Measurements from ENCODE around the gene JOSD1. TPM values are rescaled to one million over a fixed set of nuclear protein-coding genes. Genes with fewer than 3 reads are reported as not detected.

The JOSD1 gene
- polyA plus RNA-seq, 10 donors: 31.9 to 42.5 (median 37.8) TPM

GRCh38 chr22:38734421-38735100, 33.8 kb upstream of the JOSD1 start:
- no peak for DNase-seq

DNA sequence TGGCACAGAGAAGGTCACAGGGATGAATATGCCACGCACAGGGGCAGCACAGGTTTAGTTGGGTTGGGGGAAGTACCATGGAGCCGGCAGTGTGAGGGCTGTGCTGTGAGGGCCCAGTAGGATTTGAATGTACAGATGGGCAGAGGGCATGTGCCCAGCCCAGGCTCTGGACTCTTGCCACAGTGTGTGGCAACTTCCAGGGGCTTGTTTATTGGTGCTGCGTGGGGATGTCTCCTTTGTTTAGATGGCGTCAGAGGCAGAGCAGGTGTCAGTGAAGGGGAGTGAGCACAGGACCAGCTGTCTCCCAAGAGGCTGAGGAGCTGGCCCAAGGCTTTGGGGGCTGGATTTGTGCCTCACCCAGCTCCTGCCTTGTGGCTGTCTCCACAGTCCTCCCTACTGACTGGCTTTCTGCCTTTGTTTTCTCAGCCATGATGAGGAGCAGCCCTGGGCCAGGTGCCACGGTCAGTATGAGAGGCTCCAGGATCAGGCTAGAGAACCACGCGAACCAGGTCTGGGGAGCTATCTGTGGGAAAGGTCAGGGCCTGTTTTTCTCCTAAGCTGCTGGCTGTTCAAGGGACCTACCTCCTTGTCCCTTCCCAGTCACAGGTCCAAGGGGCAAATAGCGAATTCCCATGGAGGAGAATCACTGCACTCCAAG, 33.1 kb upstream of the JOSD1 start:
- peak; percentile 57 to 66 (median 58) for DNase-seq

- DNase-seq: peak in 2 of 3 donors; percentile 31 to 56
Measured at GRCh38 chr22:38733329-38733723, 32.6 kb upstream of the JOSD1 start.

DNA sequence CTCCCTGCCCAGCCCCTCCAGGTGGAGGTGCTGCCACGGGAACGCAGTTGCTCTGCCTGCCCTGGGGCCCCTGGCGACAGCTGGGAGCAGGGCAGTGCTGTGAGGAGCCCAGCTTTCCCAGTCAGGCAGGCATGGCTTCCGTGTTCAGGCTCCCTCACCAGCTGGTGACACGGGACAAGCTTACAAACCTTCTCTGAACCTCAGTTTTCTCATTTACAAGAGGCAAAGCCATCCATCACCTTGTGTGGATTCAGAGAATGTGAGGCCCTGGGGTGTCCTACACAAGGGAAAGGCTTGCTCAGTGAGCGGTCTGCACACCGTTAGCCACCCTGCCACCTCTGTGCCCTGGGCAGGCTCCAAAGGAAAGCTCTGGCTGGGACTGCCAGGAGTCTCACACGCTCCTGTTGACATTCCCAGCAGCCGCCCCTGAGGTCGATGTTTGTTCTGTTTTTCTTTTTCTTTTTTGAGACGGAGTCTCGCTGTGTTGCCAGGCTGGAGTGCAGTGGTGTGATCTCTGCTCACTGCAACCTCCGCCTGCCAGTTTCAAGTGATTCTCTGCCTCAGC, 31.6 kb upstream of the JOSD1 start:
- no peak for DNase-seq

DNA sequence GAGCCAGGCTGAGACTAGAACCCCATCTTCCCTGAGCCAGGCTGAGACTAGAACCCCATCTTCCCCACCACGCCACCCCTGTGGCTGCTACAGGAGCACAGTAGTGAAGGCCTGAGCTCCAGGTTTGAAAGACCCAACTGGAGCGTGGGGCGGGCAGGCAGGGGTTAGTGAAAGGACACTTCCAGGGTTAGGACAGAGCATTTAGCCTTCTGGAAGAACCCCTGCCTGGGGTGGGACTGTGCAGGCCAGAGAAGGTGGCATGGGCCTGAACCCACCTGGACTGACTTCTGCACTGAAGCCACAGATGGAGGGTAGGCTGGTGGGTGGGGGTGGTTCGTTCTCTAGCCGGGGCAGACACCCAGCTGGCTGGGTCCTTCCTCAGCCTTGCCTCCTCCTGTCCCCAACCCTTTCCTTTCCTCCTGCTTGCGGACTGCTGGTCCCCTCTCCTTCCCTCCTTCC, 31.0 kb upstream of the JOSD1 start:
- no peak for DNase-seq

GRCh38 chr22:38730411-38730871, 29.7 kb upstream of the JOSD1 start:
- no peak for DNase-seq

DNA sequence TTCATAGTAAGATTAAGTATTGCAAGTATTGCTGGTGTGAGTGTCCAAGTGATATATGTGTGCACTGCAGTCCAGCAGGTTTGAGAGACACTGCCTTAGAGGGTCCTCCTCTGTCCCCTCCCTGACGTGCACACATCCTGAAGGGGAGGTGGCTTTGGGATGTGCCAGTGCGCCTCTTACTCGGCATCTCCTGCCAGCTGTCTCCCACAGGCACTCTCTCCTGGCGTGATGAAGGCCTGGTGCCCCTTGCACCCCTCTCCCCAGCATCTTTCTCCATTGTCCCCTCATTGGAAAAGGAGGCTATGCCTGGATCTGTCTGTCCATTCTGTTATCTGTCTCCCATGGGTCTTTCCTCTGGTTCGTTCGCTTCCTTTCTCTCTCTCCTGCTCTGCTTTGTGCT, 29.2 kb upstream of the JOSD1 start:
- no peak for DNase-seq

DNA sequence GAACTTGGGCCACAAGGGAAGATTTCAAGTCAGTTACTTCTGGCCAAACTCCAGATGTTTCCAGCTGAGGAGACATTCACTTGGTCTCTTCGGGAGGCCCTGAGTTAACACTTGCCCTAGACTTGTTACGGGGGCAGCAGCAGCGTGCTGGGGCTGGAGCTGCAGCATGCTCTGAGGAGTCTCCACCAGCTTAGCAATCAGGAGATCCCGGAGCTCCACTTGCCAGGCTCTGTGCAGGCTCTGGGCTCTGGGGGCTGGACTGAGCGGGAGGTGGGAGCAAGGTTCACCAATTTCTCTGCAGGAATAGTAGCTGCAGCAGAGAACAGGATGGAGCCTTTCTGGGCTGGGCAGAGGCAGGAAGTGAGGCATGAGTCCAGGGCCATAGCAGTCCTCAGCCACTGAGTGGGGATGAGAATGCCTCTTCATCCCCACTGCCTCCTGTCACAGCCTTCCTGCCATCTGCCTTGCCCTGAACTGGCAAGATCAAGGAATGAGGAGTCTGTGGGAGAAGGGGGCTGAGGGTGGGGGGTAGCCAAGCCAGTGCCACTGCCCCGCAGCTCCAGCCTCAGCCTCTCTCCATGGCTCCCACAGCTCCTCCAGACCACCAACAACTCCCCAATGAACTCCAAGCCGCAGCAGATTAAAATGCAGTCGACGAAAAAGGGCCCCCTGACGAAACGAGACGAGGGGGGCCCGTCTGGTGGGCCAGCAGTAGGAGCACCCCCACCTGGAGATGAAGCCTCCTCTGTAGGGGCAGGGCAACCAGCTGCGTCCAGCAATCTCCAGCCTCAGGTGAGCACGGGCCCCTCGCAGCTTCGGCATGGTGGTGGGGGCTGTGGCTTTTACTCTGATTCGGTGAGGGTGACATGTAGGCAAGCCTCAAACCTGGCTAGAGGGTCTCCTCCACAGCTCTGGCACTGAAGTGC, 28.4 kb upstream of the JOSD1 start:
- peak in 1 of 3 donors; percentile 20 for DNase-seq

DNA sequence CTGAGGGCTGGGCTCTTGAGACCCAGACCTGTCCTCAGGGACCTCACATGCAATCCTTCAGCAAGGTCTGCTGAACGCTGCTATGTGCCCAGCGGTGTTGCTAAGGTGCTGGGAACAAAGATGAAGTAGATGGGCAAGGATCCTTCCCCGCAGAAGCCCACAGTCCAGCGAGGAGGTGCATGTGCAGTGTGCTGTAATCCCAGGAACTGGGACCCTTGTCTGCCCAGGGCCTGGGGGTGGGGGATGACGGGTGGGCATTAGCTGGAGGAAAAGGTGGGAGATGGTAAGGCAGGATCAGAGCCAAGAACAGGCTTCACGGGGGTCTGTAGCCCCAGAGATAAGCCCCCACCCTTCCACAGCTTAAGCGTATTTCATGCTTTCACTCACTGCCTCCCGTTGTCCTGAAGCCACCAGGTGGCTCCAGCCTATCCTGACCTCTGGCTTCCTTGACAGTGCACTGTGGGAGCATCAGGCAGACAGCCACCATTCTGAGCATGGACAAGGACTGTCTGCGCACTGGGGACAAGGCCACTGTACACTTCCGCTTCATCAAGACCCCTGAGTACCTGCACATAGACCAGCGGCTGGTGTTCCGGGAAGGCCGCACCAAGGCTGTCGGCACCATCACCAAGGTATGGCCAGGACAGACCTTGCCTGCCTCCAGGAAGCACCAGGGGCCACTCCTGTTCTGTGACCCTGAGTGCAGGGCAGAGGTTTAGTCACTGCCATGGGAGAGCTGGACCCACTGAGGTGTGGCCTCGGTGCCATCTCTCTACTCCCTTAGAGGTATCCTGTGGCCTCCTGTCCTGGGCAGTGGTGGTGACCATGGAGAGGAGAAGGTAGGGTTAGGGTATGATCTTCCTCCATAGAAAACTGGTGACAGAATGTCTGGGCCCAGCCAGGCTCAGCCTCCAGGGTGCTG, 27.0 kb upstream of the JOSD1 start:
- DNase-seq: no peak

DNA sequence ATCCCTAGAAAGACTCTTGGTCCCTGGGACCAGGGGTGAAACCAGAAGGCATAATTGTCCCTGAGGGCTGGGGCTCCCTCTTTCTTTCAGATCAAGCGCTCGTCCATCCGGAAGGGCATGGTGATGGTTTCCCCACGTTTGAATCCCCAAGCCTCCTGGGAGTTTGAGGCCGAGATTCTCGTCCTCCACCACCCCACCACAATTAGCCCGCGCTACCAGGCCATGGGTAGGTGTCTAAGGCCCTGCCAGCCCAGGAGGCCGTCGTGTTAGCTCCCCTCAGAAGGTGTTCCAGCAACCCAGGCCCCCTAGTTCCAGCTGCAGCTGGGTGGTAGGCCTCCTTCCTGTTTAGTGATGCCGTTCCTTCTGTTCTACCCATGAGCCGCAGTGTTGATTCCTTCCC, 26.4 kb upstream of the JOSD1 start:
- DNase-seq: no peak

DNA sequence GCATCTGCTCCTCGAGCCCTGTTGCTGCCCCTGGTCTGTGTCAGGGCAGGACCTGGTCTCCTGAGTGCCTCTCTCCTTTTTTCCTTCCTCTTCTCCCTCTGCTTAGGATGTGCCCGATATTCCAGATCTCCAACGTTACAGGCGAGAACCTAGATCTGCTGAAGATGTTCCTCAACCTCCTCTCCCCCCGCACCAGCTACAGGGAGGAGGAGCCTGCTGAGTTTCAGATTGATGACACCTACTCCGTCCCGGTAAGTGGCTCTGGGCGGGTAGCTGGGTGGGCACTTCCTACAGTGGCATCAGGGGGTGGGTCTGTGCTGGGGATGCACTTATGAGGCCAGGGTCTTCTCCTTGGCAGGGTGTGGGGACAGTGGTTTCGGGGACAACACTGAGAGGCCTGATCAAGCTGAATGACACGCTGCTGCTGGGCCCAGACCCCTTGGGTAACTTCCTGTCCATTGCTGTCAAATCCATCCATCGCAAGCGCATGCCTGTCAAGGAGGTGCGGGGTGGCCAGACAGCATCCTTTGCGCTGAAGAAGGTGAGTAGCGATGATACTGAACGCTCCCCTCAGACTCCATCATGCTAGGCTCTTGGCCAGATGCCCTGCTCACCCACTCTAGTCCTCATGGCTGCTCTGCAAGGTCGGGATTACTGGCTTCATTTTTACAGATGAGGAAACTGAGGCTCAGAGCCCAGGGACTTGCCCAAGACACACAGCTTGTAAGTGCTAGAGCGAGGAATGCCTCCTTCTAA, 25.3 kb upstream of the JOSD1 start:
- no peak for DNase-seq

DNA sequence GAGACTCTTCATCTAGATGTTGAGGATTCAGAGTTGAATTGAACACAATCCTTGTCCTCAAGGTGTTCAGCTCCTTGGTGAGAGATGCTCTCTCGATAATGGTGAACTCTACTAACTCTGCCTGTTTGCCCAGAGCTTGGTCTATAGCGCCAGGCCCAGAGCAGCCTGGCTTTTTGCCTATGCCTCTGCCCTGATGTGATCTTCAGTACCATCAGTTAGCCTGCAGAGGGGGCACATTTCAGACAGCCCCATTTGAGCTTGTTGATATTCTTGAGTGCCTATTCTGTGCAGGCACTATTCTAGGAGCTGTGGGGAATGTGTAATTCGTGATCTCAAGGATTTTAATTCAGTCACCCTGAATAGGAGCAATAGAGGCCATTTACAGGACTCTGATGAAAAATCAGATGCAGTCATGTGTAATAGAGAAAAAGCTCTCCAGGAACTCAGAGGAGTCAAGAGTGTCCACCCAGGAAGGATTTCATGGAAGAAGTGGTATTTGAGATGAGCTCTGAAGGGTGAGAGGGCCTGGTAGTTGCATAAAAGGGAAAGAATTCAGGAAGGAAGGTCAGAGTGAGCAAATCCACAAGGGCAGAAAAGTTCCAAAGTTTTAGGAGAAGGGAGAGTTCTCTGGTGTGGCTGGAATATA, 24.3 kb upstream of the JOSD1 start:
- DNase-seq: no peak

GRCh38 chr22:38724176-38724575, 23.4 kb upstream of the JOSD1 start:
- no peak for DNase-seq

- no peak for DNase-seq
Measured at GRCh38 chr22:38721551-38721950, 20.8 kb upstream of the JOSD1 start.

DNA sequence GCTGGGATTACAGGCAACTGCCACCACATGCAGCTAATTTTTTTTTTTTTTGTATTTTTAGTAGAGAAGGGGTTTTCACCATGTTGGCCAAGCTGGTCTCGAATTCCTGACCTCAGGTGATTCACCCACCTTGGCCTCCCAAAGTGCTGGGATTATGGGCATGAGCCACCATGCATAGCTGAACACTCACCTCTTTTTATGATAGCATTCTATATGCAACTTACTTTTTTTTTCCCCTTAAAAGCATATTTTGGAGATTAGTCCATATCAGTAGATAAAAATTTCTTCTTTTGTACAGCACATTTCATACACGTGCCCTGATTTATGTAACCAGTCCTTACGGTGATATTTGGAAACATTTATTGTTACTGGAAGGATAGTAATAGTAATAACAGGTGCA, 19.6 kb upstream of the JOSD1 start:
- DNase-seq: no peak

GRCh38 chr22:38719196-38719595, 18.5 kb upstream of the JOSD1 start:
- DNase-seq: no peak

- DNase-seq: no peak
Measured at GRCh38 chr22:38718414-38718813, 17.7 kb upstream of the JOSD1 start.

DNA sequence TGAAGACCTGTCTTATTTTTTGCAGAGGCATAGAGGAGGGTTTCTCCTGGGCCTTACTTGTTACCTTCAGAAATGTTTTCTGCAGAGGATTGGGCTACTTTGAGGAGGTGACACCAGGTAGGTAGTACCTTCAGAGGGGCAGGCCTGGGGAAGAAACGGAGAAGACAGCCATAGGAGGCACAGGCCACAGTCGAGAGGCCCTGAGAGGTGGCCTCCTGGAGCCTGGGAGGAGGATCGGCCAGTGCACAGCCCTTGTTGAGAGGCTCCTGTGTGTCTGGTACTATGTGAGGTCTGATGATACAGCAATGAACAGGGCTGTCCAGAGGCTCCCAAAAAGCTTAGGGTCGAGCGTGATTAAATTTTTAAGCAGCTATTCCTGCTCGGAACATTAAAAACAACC, 16.5 kb upstream of the JOSD1 start:
- no peak for DNase-seq

DNA sequence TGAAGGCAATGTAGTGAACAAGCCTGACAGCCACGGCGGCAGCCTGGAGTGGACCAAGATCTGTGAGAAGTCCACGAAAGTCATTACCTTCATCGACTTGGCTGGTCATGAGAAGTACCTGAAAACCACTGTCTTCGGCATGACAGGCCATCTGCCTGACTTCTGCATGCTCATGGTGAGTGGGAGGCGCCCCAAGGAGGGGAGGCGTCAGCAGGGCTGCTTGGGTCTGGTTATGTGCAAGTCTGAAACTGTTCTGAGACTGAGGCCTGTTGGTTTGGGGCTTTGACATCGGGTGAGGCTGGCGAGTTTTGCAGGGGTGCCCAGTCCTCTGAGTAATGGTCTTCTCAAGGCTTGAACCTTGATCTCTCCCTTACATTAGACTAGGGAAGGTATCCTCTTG, 16.1 kb upstream of the JOSD1 start:
- DNase-seq: no peak

GRCh38 chr22:38716271-38716670, 15.5 kb upstream of the JOSD1 start:
- no peak for DNase-seq

All from muscle of back (tissue), 11 donors.